SU-DHL-6 (cell line): Measurements from ENCODE around the gene PPIF.

Experiments
- CTCF ChIP-seq: fragments of 200-600 bp; sonication (generic); IDR thresholded peaks from one replicate; pipeline ENCODE4 v1.5.1; 2017; ENCODE audit warnings: antibody characterized with exemption, mild to moderate bottlenecking, low read length, moderate library complexity; ENCODE audit not compliant: insufficient read depth, poor library complexity, severe bottlenecking
- EZH2phosphoT487 ChIP-seq: fragments of 200-600 bp; sonication (generic), shearing (Covaris generic); conservative IDR thresholded peaks from 2 replicates; pipeline ENCODE4 v1.6.1; 2018; ENCODE audit warnings: mild to moderate bottlenecking, antibody characterized with exemption, low read length, moderate library complexity, mixed read lengths

- TF ChIP-seq EZH2phosphoT487 (no peak), CTCF (no peak)
Observed at GRCh38 chr10:79390551-79391229, 43.4 kb downstream of the PPIF start.
